Duodenal mucosa (tissue), 2 donors: ENCODE data around the gene ADGB.
"Not testable (repeated sequence)": the region's sequence is repeated elsewhere in the genome, so short reads cannot be mapped to it uniquely, and the experiment has no call there.

Source experiments
- H3K27ac ChIP-seq: one replicate; pipeline ENCODE4 v1.7.0; 2013; ENCODE audit warnings: low read depth, low read length
- H3K27me3 ChIP-seq, 2 donors: one replicate each; pipeline ENCODE4 v1.7.0; 2013; ENCODE audit warnings: low read length in 2 of 2, control low read depth in 1 of 2; ENCODE audit not compliant: insufficient read depth in 2 of 2, control insufficient read depth in 1 of 2
- H3K36me3 ChIP-seq, 2 donors: one replicate each; pipeline ENCODE4 v1.7.0; 2013; ENCODE audit warnings: low read length in 2 of 2, control low read depth in 1 of 2; ENCODE audit not compliant: insufficient read depth in 2 of 2, control insufficient read depth in 1 of 2
- H3K4me1 ChIP-seq, 2 donors: one replicate each; pipeline ENCODE4 v1.7.0; 2013; ENCODE audit warnings: low read length in 2 of 2, control low read depth in 1 of 2; ENCODE audit not compliant: insufficient read depth in 2 of 2, control insufficient read depth in 1 of 2
- H3K4me3 ChIP-seq, 2 donors: one replicate each; pipeline ENCODE4 v1.7.0; 2013; ENCODE audit warnings: low read length in 2 of 2, low read depth in 1 of 2
- H3K9ac ChIP-seq, 2 donors: one replicate each; pipeline ENCODE4 v1.7.0; 2013; ENCODE audit warnings: low read length in 2 of 2, low read depth in 1 of 2
- H3K9me3 ChIP-seq, 2 donors: one replicate each; pipeline ENCODE4 v1.7.0; 2013; ENCODE audit warnings: low read length in 2 of 2, control low read depth in 1 of 2; ENCODE audit not compliant: control insufficient read depth in 1 of 2

The ADGB gene

GRCh38 chr6:146781836-146782235 is 183.1 kb downstream of the ADGB start:
- no peak overlapping the region for H3K27ac ChIP-seq
- H3K9me3 ChIP-seq: no peaks in the 10 kb centered on the region
- H3K36me3 ChIP-seq: no peaks in the 10 kb centered on the region
- no peak overlapping the region for H3K4me3 ChIP-seq
- no peaks in the 10 kb centered on the region for H3K27me3 ChIP-seq
- H3K9ac ChIP-seq: no peak overlapping the region
- H3K4me1 ChIP-seq: no peaks in the 10 kb centered on the region

GRCh38 chr6:146785001-146785585 is 186.3 kb downstream of the ADGB start:
- Histone ChIP-seq H3K36me3 (no peaks in the 10 kb centered on the region), H3K4me1 (no peaks in the 10 kb centered on the region), H3K9ac (no peak overlapping the region), H3K27me3 (no peaks in the 10 kb centered on the region), H3K27ac (no peak overlapping the region), H3K4me3 (no peak overlapping the region), H3K9me3 (no peaks in the 10 kb centered on the region)

- Histone ChIP-seq H3K27ac (no peak overlapping the region), H3K9me3 (no peaks in the 10 kb centered on the region), H3K36me3 (no peaks in the 10 kb centered on the region), H3K4me1 (no peaks in the 10 kb centered on the region), H3K9ac (no peak overlapping the region), H3K4me3 (no peak overlapping the region), H3K27me3 (no peaks in the 10 kb centered on the region)
Observed at GRCh38 chr6:146787876-146788508, 189.2 kb downstream of the ADGB start.

- Histone ChIP-seq H3K36me3 (no peaks in the 10 kb centered on the region), H3K9me3 (no peaks in the 10 kb centered on the region), H3K27ac (no peak overlapping the region), H3K4me3 (no peak overlapping the region), H3K4me1 (no peaks in the 10 kb centered on the region), H3K27me3 (no peaks in the 10 kb centered on the region), H3K9ac (no peak overlapping the region)
Observed at GRCh38 chr6:146790561-146791091, 191.9 kb downstream of the ADGB start.

- Histone ChIP-seq H3K9ac (no peak overlapping the region), H3K9me3 (no peaks in the 10 kb centered on the region), H3K27me3 (no peaks in the 10 kb centered on the region), H3K4me3 (no peak overlapping the region), H3K4me1 (no peaks in the 10 kb centered on the region), H3K27ac (no peak overlapping the region), H3K36me3 (no peaks in the 10 kb centered on the region)
Observed at GRCh38 chr6:146791930-146792329, 193.2 kb downstream of the ADGB start.

DNA sequence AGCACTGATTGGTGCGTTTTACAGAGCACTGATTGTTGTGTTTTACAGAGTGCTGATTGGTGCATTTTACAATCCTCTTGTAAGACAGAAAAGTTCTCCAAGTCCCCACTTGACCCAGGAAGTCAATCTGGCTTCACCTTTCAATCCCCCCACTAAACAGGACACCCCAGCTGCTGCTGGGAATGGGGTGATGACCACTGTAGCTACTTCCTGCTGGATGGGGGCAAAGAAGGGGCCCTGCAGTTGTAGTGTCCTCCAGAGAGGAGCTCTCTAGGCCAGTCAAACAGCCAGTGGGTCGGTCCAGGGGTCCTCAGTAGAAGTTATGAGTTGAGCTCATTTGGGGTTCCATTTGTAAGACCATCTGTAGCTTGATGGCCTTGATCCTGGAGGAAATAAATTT is 194.4 kb downstream of the ADGB start:
- H3K4me3 ChIP-seq, H3K27ac ChIP-seq, H3K27me3 ChIP-seq, H3K4me1 ChIP-seq, H3K9me3 ChIP-seq, H3K36me3 ChIP-seq, H3K9ac ChIP-seq: not testable (repeated sequence)

DNA sequence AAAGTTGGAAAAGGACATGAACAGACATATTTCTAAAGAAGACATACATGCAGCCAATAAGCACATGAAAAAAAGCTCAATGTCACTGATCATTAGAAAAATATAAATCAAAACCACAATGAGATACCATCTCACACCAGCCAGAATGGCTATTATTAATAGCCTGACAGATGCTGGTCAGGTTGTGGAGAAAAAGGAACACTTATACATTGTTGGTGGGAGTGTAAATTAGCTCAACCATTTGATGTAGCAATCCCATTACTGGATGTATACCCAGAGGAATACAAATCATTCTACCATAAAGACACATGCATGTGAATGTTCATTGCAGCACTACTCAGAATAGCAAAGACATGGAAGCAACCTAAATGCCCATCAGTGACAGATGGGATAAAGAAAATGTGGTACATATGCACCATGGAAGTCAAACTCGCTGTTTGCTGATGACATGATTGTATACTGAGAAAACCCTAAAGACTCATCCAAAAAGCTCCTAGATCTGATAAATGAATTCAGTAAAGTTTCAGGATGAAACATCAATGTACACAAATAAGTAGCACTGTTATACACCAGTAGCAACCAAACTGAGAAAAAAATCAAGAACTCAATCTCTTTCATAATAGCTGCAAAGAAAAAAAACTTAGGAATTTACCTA is 196.8 kb downstream of the ADGB start:
- no peak overlapping the region for H3K9ac ChIP-seq
- H3K9me3 ChIP-seq: no peaks in the 10 kb centered on the region
- no peaks in the 10 kb centered on the region for H3K36me3 ChIP-seq
- H3K27me3 ChIP-seq: no peaks in the 10 kb centered on the region
- no peak overlapping the region for H3K27ac ChIP-seq
- H3K4me3 ChIP-seq: no peak overlapping the region
- H3K4me1 ChIP-seq: no peaks in the 10 kb centered on the region

- not testable (repeated sequence) for H3K9me3 ChIP-seq, H3K36me3 ChIP-seq, H3K27ac ChIP-seq, H3K27me3 ChIP-seq, H3K4me3 ChIP-seq, H3K4me1 ChIP-seq, H3K9ac ChIP-seq
Observed at GRCh38 chr6:146803167-146803566, 204.4 kb downstream of the ADGB start.

GRCh38 chr6:146803601-146804000 is 204.8 kb downstream of the ADGB start:
- no peaks in the 10 kb centered on the region for H3K9me3 ChIP-seq
- H3K27me3 ChIP-seq: no peaks in the 10 kb centered on the region
- H3K36me3 ChIP-seq: no peaks in the 10 kb centered on the region
- H3K9ac ChIP-seq: no peak overlapping the region
- no peak overlapping the region for H3K27ac ChIP-seq
- H3K4me3 ChIP-seq: no peak overlapping the region
- H3K4me1 ChIP-seq: no peaks in the 10 kb centered on the region

DNA sequence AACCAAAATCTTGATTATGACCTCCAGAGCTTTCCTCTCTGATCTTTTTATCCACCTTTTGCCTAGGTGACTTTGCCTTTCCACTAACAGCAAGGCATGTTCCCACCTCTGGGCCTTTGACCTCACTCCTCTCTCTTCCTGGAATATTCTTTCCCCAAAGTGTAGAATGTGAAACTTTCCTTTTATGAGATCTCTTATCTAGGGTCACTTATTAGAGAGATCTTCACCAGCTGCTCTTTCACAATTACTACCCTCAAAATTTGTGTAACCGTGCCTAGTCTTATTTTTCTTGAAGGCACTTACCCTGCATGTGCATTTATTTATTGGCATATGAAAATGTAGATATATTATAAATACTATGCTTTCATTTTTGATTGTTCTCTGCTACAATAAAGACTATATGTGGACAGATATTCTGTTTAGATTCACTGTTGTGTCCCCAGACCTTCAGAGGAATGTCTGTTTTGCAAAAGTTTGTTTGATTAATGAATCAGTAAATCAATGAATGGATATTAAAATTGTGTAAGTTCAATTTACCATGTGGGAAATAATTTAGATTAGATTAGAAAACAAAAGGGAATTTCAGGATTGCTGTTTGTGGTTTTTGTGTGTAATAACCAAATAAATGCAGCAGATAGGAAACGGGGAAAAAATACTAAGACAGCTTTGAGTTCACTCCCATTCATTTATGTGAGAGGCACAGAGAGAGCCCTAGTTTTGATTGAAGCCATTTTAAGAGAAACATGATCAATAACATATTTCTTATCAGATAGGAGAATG is 207.0 kb downstream of the ADGB start:
- Histone ChIP-seq H3K36me3 (no peaks in the 10 kb centered on the region), H3K9ac (no peak overlapping the region), H3K4me3 (no peak overlapping the region), H3K27me3 (no peaks in the 10 kb centered on the region), H3K4me1 (no peaks in the 10 kb centered on the region), H3K9me3 (no peaks in the 10 kb centered on the region), H3K27ac (no peak overlapping the region)
